H9 (cell line): ENCODE results near the gene NAPSA. TPM values are rescaled to one million over a fixed set of nuclear protein-coding genes. Genes with fewer than 3 reads are reported as not detected.

Experiments used
- DNase-seq: peaks from one replicate; pipeline ENCODE4 v3.0.0-alpha.2; 2017
- H2AFZ ChIP-seq: one replicate; pipeline ENCODE4 v1.6.1; 2013; ENCODE audit warnings: mild to moderate bottlenecking, low read length, control low read depth, moderate library complexity
- H2AK5ac ChIP-seq: 2 replicates; pipeline ENCODE4 v1.6.1; 2013; ENCODE audit warnings: low read length, control low read depth, mixed read lengths; ENCODE audit not compliant: insufficient read length
- H2BK120ac ChIP-seq: one replicate; pipeline ENCODE4 v1.6.1; 2013; ENCODE audit warnings: low read depth, mild to moderate bottlenecking, low read length, control low read depth, inconsistent platforms; ENCODE audit not compliant: poor library complexity, severe bottlenecking
- H2BK12ac ChIP-seq: 2 replicates; pipeline ENCODE4 v1.6.1; 2013; ENCODE audit warnings: low read length, control low read depth, mixed read lengths, low read depth; ENCODE audit not compliant: insufficient read length
- H2BK15ac ChIP-seq: 2 replicates; pipeline ENCODE4 v1.6.1; 2013; ENCODE audit warnings: low read depth, low read length, control low read depth
- H2BK20ac ChIP-seq: one replicate; pipeline ENCODE4 v1.6.1; 2013; ENCODE audit warnings: low read depth, mild to moderate bottlenecking, low read length, control low read depth, inconsistent platforms; ENCODE audit not compliant: poor library complexity, severe bottlenecking
- H2BK5ac ChIP-seq: 2 replicates; pipeline ENCODE4 v1.6.1; 2013; ENCODE audit warnings: low read length, control low read depth, mixed read lengths; ENCODE audit not compliant: insufficient read length
- H3K14ac ChIP-seq: 2 replicates; pipeline ENCODE4 v1.6.1; 2013; ENCODE audit warnings: low read length, control low read depth; ENCODE audit not compliant: insufficient read depth
- H3K18ac ChIP-seq: 2 replicates; pipeline ENCODE4 v1.6.1; 2013; ENCODE audit warnings: low read depth, mild to moderate bottlenecking, mixed read lengths, low read length, control low read depth; ENCODE audit not compliant: insufficient read length
- H3K23ac ChIP-seq: 2 replicates; pipeline ENCODE4 v1.6.1; 2013; ENCODE audit warnings: low read length, control low read depth, mixed read lengths, low read depth; ENCODE audit not compliant: insufficient read length
- H3K23me2 ChIP-seq: 2 replicates; pipeline ENCODE4 v1.6.1; 2013; ENCODE audit warnings: low read depth, mild to moderate bottlenecking, mixed read lengths, low read length, control low read depth; ENCODE audit not compliant: insufficient read length, poor library complexity, severe bottlenecking
- H3K27ac ChIP-seq: 2 replicates; pipeline ENCODE4 v1.5.1; 2013; ENCODE audit warnings: low read length, control low read depth, mixed read lengths, low read depth; ENCODE audit not compliant: insufficient read length
- H3K27me3 ChIP-seq: 2 replicates; pipeline ENCODE4 v1.6.1; 2013; ENCODE audit warnings: low read length, control low read depth, inconsistent platforms; ENCODE audit not compliant: insufficient read depth
- H3K4ac ChIP-seq: 2 replicates; pipeline ENCODE4 v1.6.1; 2013; ENCODE audit warnings: low read depth, mild to moderate bottlenecking, control low read depth, inconsistent platforms, low read length, moderate library complexity
- H3K4me1 ChIP-seq: 2 replicates; pipeline ENCODE4 v1.6.1; 2013; ENCODE audit warnings: low read length, control low read depth, inconsistent platforms; ENCODE audit not compliant: insufficient read depth
- H3K4me2 ChIP-seq: 2 replicates; pipeline ENCODE4 v1.6.1; 2013; ENCODE audit warnings: low read length, control low read depth, mixed read lengths; ENCODE audit not compliant: insufficient read length, insufficient read depth
- H3K56ac ChIP-seq: 2 replicates; pipeline ENCODE4 v1.6.1; 2013; ENCODE audit warnings: low read depth, mild to moderate bottlenecking, mixed read lengths, low read length, control low read depth; ENCODE audit not compliant: insufficient read length
- H3K79me1 ChIP-seq: 2 replicates; pipeline ENCODE4 v1.6.1; 2013; ENCODE audit warnings: low read depth, mild to moderate bottlenecking, moderate library complexity, low read length, control low read depth, inconsistent platforms; ENCODE audit not compliant: insufficient read depth, poor library complexity, severe bottlenecking
- H3K79me2 ChIP-seq: 2 replicates; pipeline ENCODE4 v1.6.1; 2013; ENCODE audit warnings: low read length, control low read depth, inconsistent platforms; ENCODE audit not compliant: insufficient read depth
- H3K9ac ChIP-seq: 2 replicates; pipeline ENCODE4 v1.6.1; 2013; ENCODE audit warnings: low read length, control low read depth, mixed read lengths; ENCODE audit not compliant: insufficient read length; ENCODE audit errors: extremely low read depth
- H3K9me3 ChIP-seq: one replicate; pipeline ENCODE4 v1.6.1; 2013; ENCODE audit warnings: low read depth, low read length, inconsistent platforms; ENCODE audit not compliant: control insufficient read depth
- H3T11ph ChIP-seq: one replicate; pipeline ENCODE4 v1.6.1; 2013; ENCODE audit warnings: mild to moderate bottlenecking, low read length, control low read depth, inconsistent platforms
- H4K20me1 ChIP-seq: one replicate; pipeline ENCODE4 v1.6.1; 2013; ENCODE audit not compliant: control insufficient read depth, insufficient read length, insufficient read depth
- H4K5ac ChIP-seq: 2 replicates; pipeline ENCODE4 v1.6.1; 2013; ENCODE audit warnings: low read depth, mild to moderate bottlenecking, mixed read lengths, low read length, control low read depth; ENCODE audit not compliant: insufficient read length
- H4K8ac ChIP-seq: replicated peaks from 2 replicates; pipeline ENCODE4 v1.6.1; 2013; ENCODE audit warnings: low read length, control low read depth, mixed read lengths, low read depth; ENCODE audit not compliant: insufficient read length
- H4K91ac ChIP-seq: 2 replicates; pipeline ENCODE4 v1.6.1; 2013; ENCODE audit warnings: low read depth, mild to moderate bottlenecking, moderate library complexity, mixed read lengths, low read length, control low read depth; ENCODE audit not compliant: insufficient read length
- H3K27ac Mint-ChIP-seq, 3 experiments: 2 replicates in 2 of 3; 3 replicates in 1 of 3; pipeline ENCODE4 v1.8.0; 2020 to 2021; ENCODE audit warnings: mixed read lengths in 3 of 3, mild to moderate bottlenecking in 1 of 3, moderate library complexity in 1 of 3
- H3K27me3 Mint-ChIP-seq: 2 replicates; pipeline ENCODE4 v1.8.0; 2021; ENCODE audit warnings: low read depth, mild to moderate bottlenecking, moderate library complexity, mixed read lengths
- H3K36me3 Mint-ChIP-seq, 3 experiments: 2 replicates in 2 of 3; 3 replicates in 1 of 3; pipeline ENCODE4 v1.8.0; 2020 to 2021; ENCODE audit warnings: low read depth in 3 of 3, mixed read lengths in 3 of 3; ENCODE audit not compliant: insufficient read depth in 1 of 3
- H3K4me1 Mint-ChIP-seq, 2 experiments: 2 replicates each; pipeline ENCODE4 v1.8.0; 2020; ENCODE audit warnings: mixed read lengths in 2 of 2
- H3K4me3 Mint-ChIP-seq, 2 experiments: 2 replicates in 1 of 2; 3 replicates in 1 of 2; pipeline ENCODE4 v1.8.0; 2020 to 2021; ENCODE audit warnings: mild to moderate bottlenecking in 2 of 2, mixed read lengths in 2 of 2, moderate library complexity in 1 of 2
- H3K9me3 Mint-ChIP-seq, 2 experiments: 2 replicates in 1 of 2; 3 replicates in 1 of 2; pipeline ENCODE4 v1.8.0; 2020; ENCODE audit warnings: mild to moderate bottlenecking in 2 of 2, mixed read lengths in 2 of 2, moderate library complexity in 1 of 2
- WGBS: extraction: QIAGEN DNeasy Blood & Tissue Kit; methylation state at CpG from one replicate; pipeline ENCODE4 v1.1.7; 2013; ENCODE audit warnings: missing lambda C conversion rate, low lambda C conversion rate, mixed read lengths; ENCODE audit not compliant: insufficient read length; ENCODE audit errors: extremely low coverage; 5-methylcytosine and 5-hydroxymethylcytosine counted together
- total RNA-seq: library from RNA; stranded (reverse); gene quantifications from 2 replicates; pipeline ENCODE4 v1.2.1, GENCODE V29; 2021
- TF ChIP-seq, protein P1 (sequence below): fragments of 200-600 bp; sonication (generic); conservative IDR thresholded peaks from 3 replicates; pipeline ENCODE4 v1.8.0; 2021; ENCODE audit warnings: antibody characterized with exemption, mild to moderate bottlenecking

NAPSA gene
- total RNA-seq, 1 experiment from 2014 or later, result 0.44 TPM

DNA sequence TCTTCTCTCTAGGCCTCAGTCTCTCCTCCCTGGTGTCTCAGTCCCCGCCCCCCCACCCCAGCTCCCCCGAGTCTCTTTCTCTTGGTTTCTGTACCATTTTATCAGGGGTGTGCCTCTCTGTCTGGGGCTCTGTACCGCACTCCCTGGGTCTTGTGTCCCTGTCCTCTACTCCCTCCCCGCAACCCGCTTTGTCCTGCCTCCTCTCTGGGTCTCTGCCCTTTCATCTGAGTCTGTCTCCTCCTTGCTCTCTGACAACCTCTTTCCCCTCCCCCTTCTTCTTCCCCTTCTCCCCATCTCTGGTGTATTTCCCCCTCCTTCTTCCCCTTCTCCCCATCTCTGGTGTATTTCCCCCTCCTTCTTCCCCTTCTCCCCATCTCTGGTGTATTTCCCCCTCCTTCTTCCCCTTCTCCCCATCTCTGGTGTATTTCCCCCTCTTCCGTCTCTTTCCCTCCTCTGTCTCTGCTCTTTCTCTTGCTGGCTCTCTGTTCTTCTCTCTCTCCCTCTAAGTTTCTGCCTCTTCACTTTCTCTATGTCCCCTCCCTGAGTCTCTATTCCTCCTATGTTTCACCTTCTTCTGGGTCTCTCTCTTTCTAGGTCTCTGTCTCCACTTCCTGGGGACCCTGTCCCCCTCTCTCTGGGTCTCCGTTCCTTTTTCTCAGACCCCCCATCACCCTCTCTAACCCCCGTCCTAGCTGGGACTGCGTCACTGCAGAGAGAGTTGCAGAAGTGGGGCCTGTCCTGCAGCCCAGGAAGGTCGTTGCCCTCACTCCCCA, 34.0 kb downstream of the NAPSA start:
- no peak overlapping the region for H3K14ac ChIP-seq
- no peak overlapping the region for H2AFZ ChIP-seq
- TF ChIP-seq, protein P1, sequence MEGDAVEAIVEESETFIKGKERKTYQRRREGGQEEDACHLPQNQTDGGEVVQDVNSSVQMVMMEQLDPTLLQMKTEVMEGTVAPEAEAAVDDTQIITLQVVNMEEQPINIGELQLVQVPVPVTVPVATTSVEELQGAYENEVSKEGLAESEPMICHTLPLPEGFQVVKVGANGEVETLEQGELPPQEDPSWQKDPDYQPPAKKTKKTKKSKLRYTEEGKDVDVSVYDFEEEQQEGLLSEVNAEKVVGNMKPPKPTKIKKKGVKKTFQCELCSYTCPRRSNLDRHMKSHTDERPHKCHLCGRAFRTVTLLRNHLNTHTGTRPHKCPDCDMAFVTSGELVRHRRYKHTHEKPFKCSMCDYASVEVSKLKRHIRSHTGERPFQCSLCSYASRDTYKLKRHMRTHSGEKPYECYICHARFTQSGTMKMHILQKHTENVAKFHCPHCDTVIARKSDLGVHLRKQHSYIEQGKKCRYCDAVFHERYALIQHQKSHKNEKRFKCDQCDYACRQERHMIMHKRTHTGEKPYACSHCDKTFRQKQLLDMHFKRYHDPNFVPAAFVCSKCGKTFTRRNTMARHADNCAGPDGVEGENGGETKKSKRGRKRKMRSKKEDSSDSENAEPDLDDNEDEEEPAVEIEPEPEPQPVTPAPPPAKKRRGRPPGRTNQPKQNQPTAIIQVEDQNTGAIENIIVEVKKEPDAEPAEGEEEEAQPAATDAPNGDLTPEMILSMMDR, result no peak
- H3K79me2 ChIP-seq, result no peaks in the 10 kb centered on the region
- peak overlapping the region; percentile 54 to 98 (median 75); a peak in 6 of 7 replicates for H3K27ac Mint-ChIP-seq
- no peak overlapping the region for H3K23ac ChIP-seq
- no peak overlapping the region for H3K56ac ChIP-seq
- no peak overlapping the region for H2BK120ac ChIP-seq
- H3K23me2 ChIP-seq, result peaks cover 26% of the 10 kb centered on the region
- H4K8ac ChIP-seq, result no peak overlapping the region
- H3K9me3 Mint-ChIP-seq, result peaks cover 3 to 12% of the 10 kb centered on the region in 2 experiments; a peak in 3 of 5 replicates
- H3T11ph ChIP-seq, result no peak overlapping the region
- no peak overlapping the region for H3K9ac ChIP-seq
- no peak overlapping the region for H3K27ac ChIP-seq
- H2BK12ac ChIP-seq, result peak overlapping the region; percentile 26
- peak overlapping the region; percentile 65 for H4K91ac ChIP-seq
- peaks cover 0 to 3% (median 0%) of the 10 kb centered on the region in 3 experiments; a peak in 2 of 7 replicates for H3K36me3 Mint-ChIP-seq
- H3K4me3 Mint-ChIP-seq, result peak overlapping the region; percentile 89 to 94
- H3K27me3 ChIP-seq, result peaks cover 8% of the 10 kb centered on the region; the same call in 1 of the 2 replicates
- H3K4me1 ChIP-seq, result peaks cover 6% of the 10 kb centered on the region; the same call in 1 of the 2 replicates
- H2AK5ac ChIP-seq, result no peak overlapping the region
- no peak overlapping the region for H2BK15ac ChIP-seq
- no peaks in the 10 kb centered on the region for H4K20me1 ChIP-seq
- no peak overlapping the region for H3K4ac ChIP-seq
- H2BK5ac ChIP-seq, result no peak overlapping the region
- H4K5ac ChIP-seq, result no peak overlapping the region
- H3K79me1 ChIP-seq, result no peaks in the 10 kb centered on the region
- no peak overlapping the region for H2BK20ac ChIP-seq
- peak; percentile 82 for DNase-seq
- H3K9me3 ChIP-seq, result no peaks in the 10 kb centered on the region
- peaks cover 47 to 57% of the 10 kb centered on the region in 2 experiments for H3K4me1 Mint-ChIP-seq
- H3K27me3 Mint-ChIP-seq, result peaks cover 31% of the 10 kb centered on the region
- WGBS, result no CpG with 5 or more reads among the region's 10 CpGs
- peak overlapping the region; percentile 77 for H3K4me2 ChIP-seq
- no peak overlapping the region for H3K18ac ChIP-seq
